Astrocyte (in vitro differentiated cells and primary cell): ENCODE measurements around the gene ZNF467.

ENCODE experiments used
- EZH2 ChIP-seq: IDR thresholded peaks from 2 replicates; pipeline ENCODE4 v1.6.1; 2012; ENCODE audit warnings: mild to moderate bottlenecking, low read length, inconsistent platforms; ENCODE audit not compliant: insufficient read depth
- TF ChIP-seq, protein P1 (sequence below): IDR thresholded peaks from 2 replicates; pipeline ENCODE4 v1.5.1; 2011; ENCODE audit warnings: low read depth, mild to moderate bottlenecking, inconsistent platforms, low read length, moderate library complexity; ENCODE audit not compliant: insufficient read depth

DNA sequence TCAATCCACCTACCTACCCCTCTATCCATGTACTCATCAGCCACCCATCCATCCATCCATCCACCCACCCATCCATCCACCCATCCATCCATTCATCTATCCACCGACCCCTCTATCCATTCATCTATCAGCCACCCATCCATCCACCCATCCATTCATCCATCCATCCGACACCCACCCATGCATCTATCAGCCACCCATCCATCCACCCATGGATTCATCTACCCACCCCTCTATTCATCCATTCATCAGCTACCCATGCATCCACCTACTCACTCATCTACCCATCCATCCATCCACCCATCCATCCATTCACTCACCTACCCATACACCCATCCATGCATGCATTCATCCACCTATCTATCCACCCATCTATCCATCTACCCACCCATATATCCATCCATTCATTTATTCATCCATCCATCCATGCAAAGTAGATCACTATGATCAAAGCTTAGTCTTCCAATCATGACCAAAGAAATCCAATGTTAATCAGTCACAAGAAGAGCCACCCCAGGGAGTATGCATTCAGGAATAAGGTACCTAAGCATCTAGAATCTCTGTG is 27.7 kb upstream of the ZNF467 start:
- TF ChIP-seq, protein P1, sequence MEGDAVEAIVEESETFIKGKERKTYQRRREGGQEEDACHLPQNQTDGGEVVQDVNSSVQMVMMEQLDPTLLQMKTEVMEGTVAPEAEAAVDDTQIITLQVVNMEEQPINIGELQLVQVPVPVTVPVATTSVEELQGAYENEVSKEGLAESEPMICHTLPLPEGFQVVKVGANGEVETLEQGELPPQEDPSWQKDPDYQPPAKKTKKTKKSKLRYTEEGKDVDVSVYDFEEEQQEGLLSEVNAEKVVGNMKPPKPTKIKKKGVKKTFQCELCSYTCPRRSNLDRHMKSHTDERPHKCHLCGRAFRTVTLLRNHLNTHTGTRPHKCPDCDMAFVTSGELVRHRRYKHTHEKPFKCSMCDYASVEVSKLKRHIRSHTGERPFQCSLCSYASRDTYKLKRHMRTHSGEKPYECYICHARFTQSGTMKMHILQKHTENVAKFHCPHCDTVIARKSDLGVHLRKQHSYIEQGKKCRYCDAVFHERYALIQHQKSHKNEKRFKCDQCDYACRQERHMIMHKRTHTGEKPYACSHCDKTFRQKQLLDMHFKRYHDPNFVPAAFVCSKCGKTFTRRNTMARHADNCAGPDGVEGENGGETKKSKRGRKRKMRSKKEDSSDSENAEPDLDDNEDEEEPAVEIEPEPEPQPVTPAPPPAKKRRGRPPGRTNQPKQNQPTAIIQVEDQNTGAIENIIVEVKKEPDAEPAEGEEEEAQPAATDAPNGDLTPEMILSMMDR: no peak
- TF ChIP-seq EZH2: no peak
